Measurements from ENCODE around the gene HMG20A. TPM values are rescaled to one million over a fixed set of nuclear protein-coding genes. Genes with fewer than 3 reads are reported as not detected.

HMG20A gene
- total and polyA plus RNA-seq, 2 experiments from 2014 or later, result 17.8 to 57.8 TPM

- Histone ChIP-seq H2AFZ (no peak overlapping the region), H3K4me2 (no peak overlapping the region), H3F3A (replicated peaks; ENCODE audit: low read depth) (no peaks in the 10 kb centered on the region), H3K4me1 (ENCODE audit: insufficient read depth) (no peaks in the 10 kb centered on the region), H3K4me3 (no peak overlapping the region), H4K20me1 (replicated peaks; ENCODE audit: insufficient read depth) (0 out of 2 replicates have a peak, but pooled peaks cover 13% of the 10 kb centered on the region), H3K36me3 (ENCODE audit: insufficient read depth) (no peaks in the 10 kb centered on the region), H3K27ac (ENCODE audit: low read depth) (0 out of 2 replicates have a peak overlapping the region, but pooled peaks have one; percentile 6), H3K79me2 (replicated peaks; ENCODE audit: insufficient read depth) (peaks cover 71% of the 10 kb centered on the region), H3K9me2 (ENCODE audit: insufficient read depth) (no peaks in the 10 kb centered on the region), H3K27me3 (ENCODE audit: insufficient read depth) (no peaks in the 10 kb centered on the region)
- DNase-seq (ENCODE audit: low spot score) (no peak), ATAC-seq (no peak)
- Mint-ChIP-seq H3K36me3 (ENCODE audit: low read depth) (no peaks in the 10 kb centered on the region), H3K4me1 (peaks cover 8% of the 10 kb centered on the region; the same call in 2 of the 3 replicates), H3K9me3 (no peaks in the 10 kb centered on the region), H3K27me3 (ENCODE audit: insufficient read depth, low read depth, poor library complexity) (no peaks in the 10 kb centered on the region), H3K27ac (no peak overlapping the region), H3K4me3 (no peak overlapping the region)
- TF ChIP-seq ZNF114 (CRISPR knock-in tag; IDR thresholded peaks at IDR 0.05) (no peak), STAT1 (IDR thresholded peaks at IDR 0.05; ENCODE audit: unreplicated experiment) (no peak), EZH2phosphoT487 (IDR thresholded peaks at IDR 0.05; ENCODE audit: unreplicated experiment) (no peak), CTCF (conservative IDR thresholded peaks at IDR 0.05; ENCODE audit: low read depth in 2 of 2) (no peak), ZNF331 (CRISPR knock-in tag; IDR thresholded peaks at IDR 0.05; ENCODE audit: low read depth) (no peak), JUNB (IDR thresholded peaks at IDR 0.05; ENCODE audit: unreplicated experiment) (no peak), REST (IDR thresholded peaks at IDR 0.05; ENCODE audit: unreplicated experiment) (no peak), POLR2AphosphoS5 (IDR thresholded peaks at IDR 0.05; ENCODE audit: low read depth) (no peak), EZH2 (IDR thresholded peaks at IDR 0.05; ENCODE audit: low read depth, unreplicated experiment) (no peak), ZNF462 (CRISPR knock-in tag; IDR thresholded peaks at IDR 0.05) (no peak), CREB1 (CRISPR knock-in tag; IDR thresholded peaks at IDR 0.05; ENCODE audit: low read depth) (no peak), ETS1 (IDR thresholded peaks at IDR 0.05) (no peak)
These were observed 9.5 kb downstream of the HMG20A start for GRCh38 chr15:77430213-77430612.

All from GM23338 (cell line).